ENCODE data around the gene LMF2.
A peak's percentile ranks its signal among the peaks of the same experiment; 100 is the strongest.

LMF2 gene

GRCh38 chr22:50507991-50508884, 736 bp upstream of the LMF2 start, which contains the start of gene NCAPH2 (continued):
- TF ChIP-seq ELK4 (IDR thresholded peaks at IDR 0.05; ENCODE audit: borderline replicate concordance, low read depth, low read length) (no peak), ZFHX2 (tag by site-specific recombination; conservative IDR thresholded peaks at IDR 0.05) (peak; percentile 98), HOXD13 (CRISPR knock-in tag; IDR thresholded peaks at IDR 0.05; ENCODE audit: borderline replicate concordance) (no peak), ZNF202 (tag by site-specific recombination; IDR thresholded peaks at IDR 0.05; ENCODE audit: borderline replicate concordance) (no peak), ZNF10 (tag by site-specific recombination; IDR thresholded peaks at IDR 0.05) (no peak), ZNF518A (tag by site-specific recombination; conservative IDR thresholded peaks at IDR 0.05; ENCODE audit: low read depth) (no peak), KLF10 (tag by site-specific recombination; IDR thresholded peaks at IDR 0.05) (peak; percentile 84), SALL2 (tag by site-specific recombination; IDR thresholded peaks at IDR 0.05; ENCODE audit: borderline replicate concordance) (no peak), RBAK (tag by site-specific recombination; IDR thresholded peaks at IDR 0.05) (no peak), ZNF792 (tag by site-specific recombination; IDR thresholded peaks at IDR 0.05) (no peak), ZNF16 (tag by site-specific recombination; IDR thresholded peaks at IDR 0.05; ENCODE audit: low read depth) (no peak), TCF7L2 (IDR thresholded peaks at IDR 0.05; ENCODE audit: borderline replicate concordance, low read depth, low read length) (no peak), ZNF214 (tag by site-specific recombination; IDR thresholded peaks at IDR 0.05; ENCODE audit: borderline replicate concordance) (no peak), ZNF529 (tag by site-specific recombination; IDR thresholded peaks at IDR 0.05; ENCODE audit: insufficient replicate concordance) (no peak), ZNF354C (tag by site-specific recombination; IDR thresholded peaks at IDR 0.05; ENCODE audit: borderline replicate concordance, low read depth) (no peak), ZNF521 (tag by site-specific recombination; IDR thresholded peaks at IDR 0.05) (no peak), TSHZ1 (tag by site-specific recombination; IDR thresholded peaks at IDR 0.05; ENCODE audit: borderline replicate concordance) (peak; percentile 65; the same call in 1 of the 2 replicates), ZNF37A (tag by site-specific recombination; IDR thresholded peaks at IDR 0.05) (no peak)
- TF ChIP-seq, protein P1, sequence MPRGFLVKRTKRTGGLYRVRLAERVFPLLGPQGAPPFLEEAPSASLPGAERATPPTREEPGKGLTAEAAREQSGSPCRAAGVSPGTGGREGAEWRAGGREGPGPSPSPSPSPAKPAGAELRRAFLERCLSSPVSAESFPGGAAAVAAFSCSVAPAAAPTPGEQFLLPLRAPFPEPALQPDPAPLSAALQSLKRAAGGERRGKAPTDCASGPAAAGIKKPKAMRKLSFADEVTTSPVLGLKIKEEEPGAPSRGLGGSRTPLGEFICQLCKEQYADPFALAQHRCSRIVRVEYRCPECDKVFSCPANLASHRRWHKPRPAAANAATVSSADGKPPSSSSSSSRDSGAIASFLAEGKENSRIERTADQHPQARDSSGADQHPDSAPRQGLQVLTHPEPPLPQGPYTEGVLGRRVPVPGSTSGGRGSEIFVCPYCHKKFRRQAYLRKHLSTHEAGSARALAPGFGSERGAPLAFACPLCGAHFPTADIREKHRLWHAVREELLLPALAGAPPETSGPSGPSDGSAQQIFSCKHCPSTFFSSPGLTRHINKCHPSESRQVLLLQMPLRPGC (tag by site-specific recombination; IDR thresholded peaks at IDR 0.05) = peak; percentile 92
- TF ChIP-seq, protein P2, sequence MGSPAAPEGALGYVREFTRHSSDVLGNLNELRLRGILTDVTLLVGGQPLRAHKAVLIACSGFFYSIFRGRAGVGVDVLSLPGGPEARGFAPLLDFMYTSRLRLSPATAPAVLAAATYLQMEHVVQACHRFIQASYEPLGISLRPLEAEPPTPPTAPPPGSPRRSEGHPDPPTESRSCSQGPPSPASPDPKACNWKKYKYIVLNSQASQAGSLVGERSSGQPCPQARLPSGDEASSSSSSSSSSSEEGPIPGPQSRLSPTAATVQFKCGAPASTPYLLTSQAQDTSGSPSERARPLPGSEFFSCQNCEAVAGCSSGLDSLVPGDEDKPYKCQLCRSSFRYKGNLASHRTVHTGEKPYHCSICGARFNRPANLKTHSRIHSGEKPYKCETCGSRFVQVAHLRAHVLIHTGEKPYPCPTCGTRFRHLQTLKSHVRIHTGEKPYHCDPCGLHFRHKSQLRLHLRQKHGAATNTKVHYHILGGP (tag by site-specific recombination; IDR thresholded peaks at IDR 0.05) = peak; percentile 55; the same call in 1 of the 2 replicates
- TF ChIP-seq, protein P3, sequence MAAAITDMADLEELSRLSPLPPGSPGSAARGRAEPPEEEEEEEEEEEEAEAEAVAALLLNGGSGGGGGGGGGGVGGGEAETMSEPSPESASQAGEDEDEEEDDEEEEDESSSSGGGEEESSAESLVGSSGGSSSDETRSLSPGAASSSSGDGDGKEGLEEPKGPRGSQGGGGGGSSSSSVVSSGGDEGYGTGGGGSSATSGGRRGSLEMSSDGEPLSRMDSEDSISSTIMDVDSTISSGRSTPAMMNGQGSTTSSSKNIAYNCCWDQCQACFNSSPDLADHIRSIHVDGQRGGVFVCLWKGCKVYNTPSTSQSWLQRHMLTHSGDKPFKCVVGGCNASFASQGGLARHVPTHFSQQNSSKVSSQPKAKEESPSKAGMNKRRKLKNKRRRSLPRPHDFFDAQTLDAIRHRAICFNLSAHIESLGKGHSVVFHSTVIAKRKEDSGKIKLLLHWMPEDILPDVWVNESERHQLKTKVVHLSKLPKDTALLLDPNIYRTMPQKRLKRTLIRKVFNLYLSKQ (tag by site-specific recombination; IDR thresholded peaks at IDR 0.05; ENCODE audit: borderline replicate concordance) = no peak
- TF ChIP-seq, protein P4, sequence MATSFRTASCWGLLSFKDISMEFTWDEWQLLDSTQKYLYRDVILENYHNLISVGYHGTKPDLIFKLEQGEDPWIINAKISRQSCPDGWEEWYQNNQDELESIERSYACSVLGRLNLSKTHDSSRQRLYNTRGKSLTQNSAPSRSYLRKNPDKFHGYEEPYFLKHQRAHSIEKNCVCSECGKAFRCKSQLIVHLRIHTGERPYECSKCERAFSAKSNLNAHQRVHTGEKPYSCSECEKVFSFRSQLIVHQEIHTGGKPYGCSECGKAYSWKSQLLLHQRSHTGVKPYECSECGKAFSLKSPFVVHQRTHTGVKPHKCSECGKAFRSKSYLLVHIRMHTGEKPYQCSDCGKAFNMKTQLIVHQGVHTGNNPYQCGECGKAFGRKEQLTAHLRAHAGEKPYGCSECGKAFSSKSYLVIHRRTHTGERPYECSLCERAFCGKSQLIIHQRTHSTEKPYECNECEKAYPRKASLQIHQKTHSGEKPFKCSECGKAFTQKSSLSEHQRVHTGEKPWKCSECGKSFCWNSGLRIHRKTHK (tag by site-specific recombination; IDR thresholded peaks at IDR 0.05) = no peak
